Measurements from ENCODE around the gene WDR81. TPM values are rescaled to one million over a fixed set of nuclear protein-coding genes. Genes with fewer than 3 reads are reported as not detected.
A peak's percentile ranks its signal among the peaks of the same experiment; 100 is the strongest.
"Not testable (repeated sequence)": the region's sequence is repeated elsewhere in the genome, so short reads cannot be mapped to it uniquely, and the experiment has no call there.

The WDR81 gene
- total RNA-seq (10 to 100 TPM in 3 of 4 donors, 1 to 10 TPM in 1; 9.2 to 11.2 (median 11.0) TPM), polyA plus RNA-seq (10.2 TPM)
- long read RNA-seq, donor 1, full-length matches to known transcripts: 3 of 28 reads
- long read RNA-seq, donor 1, partial matches to known transcripts: 21 of 28 reads
- long read RNA-seq, donor 1, other reads (novel, unspliced or antisense): 4 of 28 reads
- long read RNA-seq, donor 2, full-length matches to known transcripts: 4 of 16 reads
- long read RNA-seq, donor 2, partial matches to known transcripts: 10 of 16 reads
- long read RNA-seq, donor 2, other reads (novel, unspliced or antisense): 2 of 16 reads
- long read RNA-seq, donor 3, full-length matches to known transcripts: 8 of 53 reads
- long read RNA-seq, donor 3, partial matches to known transcripts: 38 of 53 reads
- long read RNA-seq, donor 3, other reads (novel, unspliced or antisense): 7 of 53 reads
- long read RNA-seq, donor 4, full-length matches to known transcripts: 5 of 21 reads
- long read RNA-seq, donor 4, partial matches to known transcripts: 14 of 21 reads
- long read RNA-seq, donor 4, other reads (novel, unspliced or antisense): 2 of 21 reads

DNA sequence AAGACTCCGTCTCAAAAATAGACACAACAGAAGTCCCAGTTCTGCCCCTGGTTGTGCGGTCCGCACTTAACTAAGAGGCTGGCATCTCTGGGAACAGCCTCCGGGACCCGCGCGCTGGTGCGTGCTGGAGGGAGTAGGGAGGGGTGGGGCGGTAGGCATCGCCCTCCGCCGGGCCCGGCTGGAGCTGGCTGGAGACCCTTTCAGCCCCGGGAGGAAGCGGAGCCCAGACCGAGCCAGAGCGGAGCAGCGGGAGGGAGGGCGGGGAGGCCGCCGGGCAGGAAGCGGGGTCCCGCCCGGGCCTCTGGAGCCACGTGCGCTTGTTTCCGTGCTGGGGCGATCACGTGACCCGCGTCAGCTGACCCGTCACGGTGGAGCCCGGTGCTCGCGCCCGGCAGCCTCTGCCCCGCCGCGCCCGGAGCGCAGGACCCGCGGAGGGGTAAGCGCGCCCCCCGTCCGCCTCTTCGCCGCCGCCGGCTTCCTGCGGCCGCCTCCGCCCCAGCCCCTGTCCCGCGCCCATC is at the start of gene WDR81:
WDR81 (plus strand) TSS at position 354 of the 518 bp plus-strand sequence. CDS start 256 bp downstream, outside the sequence.
- ATAC-seq (peak; percentile 84 to 89), DNase-seq (peak; percentile 95 to 98 (median 97))
- H3K4me1 ChIP-seq (ENCODE audit: control insufficient read depth, insufficient read depth, low read length): peaks cover 9% of the 10 kb centered on the region
- H3K4me3 ChIP-seq (ENCODE audit: low read length): peak within 1 kb of the TSS; percentile 74
- intact Hi-C loops (cut with DNase I): loop anchor here in 2 of 4 donors (5.0 kb wide), 1 partner anchor 58 kb away; no protein-coding TSS in a partner anchor
- WGBS: under 1% methylated on average over 57 of the region's 57 CpGs
- peak within 1 kb of the TSS; percentile 95 for H3K27ac ChIP-seq (ENCODE audit: low read length)
- H3K9me3 ChIP-seq (ENCODE audit: control insufficient read depth, low read length): no peaks in the 10 kb centered on the region
- no peaks in the 10 kb centered on the region for H3K27me3 ChIP-seq (ENCODE audit: control insufficient read depth, insufficient read depth)

- WGBS: 92% methylated on average over 13 of the region's 13 CpGs
These were observed 48.1 kb upstream of the WDR81 start for GRCh38 chr17:1676401-1676800.

DNA sequence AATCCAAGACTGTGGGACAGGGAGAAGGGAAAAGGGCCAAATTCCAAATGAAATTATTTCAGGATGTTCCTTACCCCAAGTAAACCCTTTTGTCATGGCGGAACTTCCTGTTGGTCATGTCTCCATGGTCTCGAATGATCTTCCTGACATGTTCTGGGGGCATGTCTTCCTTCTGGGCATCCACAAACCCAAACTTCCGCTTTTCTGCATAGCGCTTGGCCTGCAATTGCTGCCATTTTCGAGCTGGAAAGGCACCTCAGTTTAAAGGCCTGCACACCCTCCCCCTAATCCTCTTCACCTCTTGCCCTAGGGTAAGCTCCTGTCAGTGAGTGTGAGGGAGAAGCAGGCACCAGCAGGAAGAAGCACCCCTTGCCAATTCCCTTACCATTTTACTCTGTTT is 41.0 kb upstream of the WDR81 start:
- H3K27ac ChIP-seq (ENCODE audit: low read length): peak overlapping the region; percentile 1
- DNase-seq (no peak), ATAC-seq (no peak)
- H3K9me3 ChIP-seq (ENCODE audit: control insufficient read depth, low read length): no peaks in the 10 kb centered on the region
- peaks cover 4% of the 10 kb centered on the region for H3K4me1 ChIP-seq (ENCODE audit: control insufficient read depth, insufficient read depth, low read length)
- peak overlapping the region; percentile 93 for H3K4me3 ChIP-seq (ENCODE audit: low read length)
- intact Hi-C loops (cut with DNase I): no loop called here
- 75% methylated on average over 5 of the region's 5 CpGs for WGBS
- no peaks in the 10 kb centered on the region for H3K27me3 ChIP-seq (ENCODE audit: control insufficient read depth, insufficient read depth)

More at GRCh38 chr17:1676401-1676800, 48.1 kb upstream of the WDR81 start:
- intact Hi-C loops (cut with DNase I): loop anchor here in 2 of 4 donors (10.0 kb wide), 1 partner anchor 368 kb away; the partner anchor contains the start of gene OVCA2 (in 2 of the 2)
- Histone ChIP-seq H3K4me1 (ENCODE audit: control insufficient read depth, insufficient read depth, low read length) (no peaks in the 10 kb centered on the region), H3K4me3 (ENCODE audit: low read length) (no peak overlapping the region), H3K9me3 (ENCODE audit: control insufficient read depth, low read length) (no peaks in the 10 kb centered on the region), H3K27me3 (ENCODE audit: control insufficient read depth, insufficient read depth) (no peaks in the 10 kb centered on the region), H3K27ac (ENCODE audit: low read length) (no peak overlapping the region)
- ATAC-seq (no peak), DNase-seq (no peak)

- under 1% methylated on average over 72 of the region's 72 CpGs for WGBS
- Histone ChIP-seq H3K27ac (ENCODE audit: low read length) (peak within 1 kb of the TSS; percentile 87), H3K4me1 (ENCODE audit: control insufficient read depth, insufficient read depth, low read length) (peaks cover 4% of the 10 kb centered on the region), H3K27me3 (ENCODE audit: control insufficient read depth, insufficient read depth) (no peaks in the 10 kb centered on the region), H3K9me3 (ENCODE audit: control insufficient read depth, low read length) (no peaks in the 10 kb centered on the region), H3K4me3 (ENCODE audit: low read length) (peak within 1 kb of the TSS; percentile 93)
- peak; percentile 100 for ATAC-seq
- intact Hi-C loops (cut with DNase I): no loop called here
- peak; percentile 97 to 99 (median 99) for DNase-seq
These were observed 39.9 kb upstream of the WDR81 start, which contains the start of gene PRPF8 for GRCh38 chr17:1684378-1685189. Gene PRPF8 (minus strand): TSS chr17:1684867. CDS start chr17:1684571, 296 bp downstream.

- no peak overlapping the region for H3K4me3 ChIP-seq (ENCODE audit: low read length)
- no peak for ATAC-seq
- no peak for DNase-seq
- 89% methylated on average over 7 of the region's 7 CpGs for WGBS
- peaks cover 4% of the 10 kb centered on the region for H3K4me1 ChIP-seq (ENCODE audit: control insufficient read depth, insufficient read depth, low read length)
- intact Hi-C loops (cut with DNase I): no loop called here
- no peaks in the 10 kb centered on the region for H3K9me3 ChIP-seq (ENCODE audit: control insufficient read depth, low read length)
- H3K27ac ChIP-seq (ENCODE audit: low read length): no peak overlapping the region
- H3K27me3 ChIP-seq (ENCODE audit: control insufficient read depth, insufficient read depth): no peaks in the 10 kb centered on the region
These were observed 38.4 kb upstream of the WDR81 start for GRCh38 chr17:1686086-1686485.

- H3K27ac ChIP-seq (ENCODE audit: low read length); ATAC-seq; H3K4me1 ChIP-seq (ENCODE audit: control insufficient read depth, insufficient read depth, low read length); H3K27me3 ChIP-seq (ENCODE audit: control insufficient read depth, insufficient read depth); intact Hi-C loops (cut with DNase I); H3K4me3 ChIP-seq (ENCODE audit: low read length); DNase-seq; H3K9me3 ChIP-seq (ENCODE audit: control insufficient read depth, low read length): not testable (repeated sequence)
- WGBS: 92% methylated on average over 6 of the region's 6 CpGs
These were observed 36.1 kb upstream of the WDR81 start for GRCh38 chr17:1688405-1688804.

DNA sequence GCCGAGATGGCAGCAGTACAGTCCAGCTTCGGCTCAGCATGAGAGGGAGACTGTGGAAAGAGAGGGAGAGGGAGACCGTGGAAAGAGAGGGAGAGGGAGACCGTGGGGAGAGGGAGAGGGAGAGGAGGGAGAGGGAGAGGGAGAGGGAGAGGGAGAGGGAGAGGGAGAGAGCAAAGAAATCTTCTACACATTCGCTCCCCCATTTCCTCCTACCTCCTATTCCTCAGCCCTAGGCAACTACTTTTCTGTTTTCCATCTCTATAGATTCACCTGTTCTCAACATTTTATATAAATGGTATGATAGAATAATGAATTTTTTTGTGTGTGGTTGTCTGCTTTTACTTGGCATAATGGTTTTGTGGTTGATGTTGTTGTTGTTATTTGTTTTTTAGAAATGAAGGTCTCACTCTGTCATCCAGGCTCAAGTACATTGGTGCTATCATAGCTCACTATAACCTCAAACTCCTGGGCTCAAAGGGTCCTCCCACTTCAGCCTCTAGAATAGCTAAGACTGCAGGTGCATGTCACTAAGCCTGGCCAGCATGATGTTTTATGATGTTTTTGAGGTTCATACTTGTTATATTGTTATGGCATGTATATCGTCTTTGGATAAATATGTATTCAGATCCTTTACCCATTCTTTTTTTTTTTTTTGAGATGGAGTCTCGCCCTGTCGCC is 33.8 kb upstream of the WDR81 start:
- Histone ChIP-seq H3K27ac (ENCODE audit: low read length) (no peak overlapping the region), H3K27me3 (ENCODE audit: control insufficient read depth, insufficient read depth) (no peaks in the 10 kb centered on the region), H3K4me1 (ENCODE audit: control insufficient read depth, insufficient read depth, low read length) (no peaks in the 10 kb centered on the region), H3K4me3 (ENCODE audit: low read length) (no peak overlapping the region), H3K9me3 (ENCODE audit: control insufficient read depth, low read length) (no peaks in the 10 kb centered on the region)
- no peak for ATAC-seq
- 90% methylated on average over 7 of the region's 8 CpGs for WGBS
- DNase-seq: no peak
- intact Hi-C loops (cut with DNase I): no loop called here

- Histone ChIP-seq H3K4me3 (ENCODE audit: low read length) (no peak overlapping the region), H3K27me3 (ENCODE audit: control insufficient read depth, insufficient read depth) (no peaks in the 10 kb centered on the region), H3K4me1 (ENCODE audit: control insufficient read depth, insufficient read depth, low read length) (no peaks in the 10 kb centered on the region), H3K27ac (ENCODE audit: low read length) (no peak overlapping the region), H3K9me3 (ENCODE audit: control insufficient read depth, low read length) (no peaks in the 10 kb centered on the region)
- 89% methylated on average over 7 of the region's 7 CpGs for WGBS
- DNase-seq: no peak
- intact Hi-C loops (cut with DNase I): no loop called here
- ATAC-seq: no peak
These were observed 31.2 kb upstream of the WDR81 start for GRCh38 chr17:1693339-1693738.

GRCh38 chr17:1695365-1695764 is 29.1 kb upstream of the WDR81 start:
- no peaks in the 10 kb centered on the region for H3K4me1 ChIP-seq (ENCODE audit: control insufficient read depth, insufficient read depth, low read length)
- 85% methylated on average over 8 of the region's 8 CpGs for WGBS
- ATAC-seq: no peak
- no peaks in the 10 kb centered on the region for H3K27me3 ChIP-seq (ENCODE audit: control insufficient read depth, insufficient read depth)
- H3K4me3 ChIP-seq (ENCODE audit: low read length): no peak overlapping the region
- no peak for DNase-seq
- H3K9me3 ChIP-seq (ENCODE audit: control insufficient read depth, low read length): no peaks in the 10 kb centered on the region
- intact Hi-C loops (cut with DNase I): no loop called here
- H3K27ac ChIP-seq (ENCODE audit: low read length): no peak overlapping the region

DNA sequence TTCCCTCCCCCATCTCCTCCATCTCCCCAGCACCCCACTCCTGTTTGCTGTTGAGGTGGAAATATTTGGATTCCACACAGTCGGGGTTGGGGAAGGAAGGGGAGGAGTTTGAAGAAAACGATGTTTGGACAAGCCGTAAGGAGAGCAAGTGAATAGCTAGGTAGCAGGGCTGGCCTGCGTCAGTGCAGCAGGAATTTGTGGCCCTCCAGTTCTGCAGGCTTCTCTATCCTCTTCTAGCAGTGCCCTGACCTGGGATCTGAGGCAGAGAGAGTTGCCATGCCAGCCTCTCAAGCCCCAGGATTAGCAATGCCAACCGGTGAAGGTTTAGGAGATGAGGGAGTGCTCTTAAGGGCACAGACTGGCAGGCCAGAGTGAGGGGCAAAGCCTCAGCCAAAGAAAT is 26.8 kb upstream of the WDR81 start:
- Histone ChIP-seq H3K27ac (ENCODE audit: low read length) (no peak overlapping the region), H3K4me3 (ENCODE audit: low read length) (no peak overlapping the region), H3K4me1 (ENCODE audit: control insufficient read depth, insufficient read depth, low read length) (no peaks in the 10 kb centered on the region), H3K27me3 (ENCODE audit: control insufficient read depth, insufficient read depth) (no peaks in the 10 kb centered on the region), H3K9me3 (ENCODE audit: control insufficient read depth, low read length) (no peaks in the 10 kb centered on the region)
- ATAC-seq (peak in 1 of 2 donors; percentile 43), DNase-seq (peak in 1 of 3 donors; percentile 27)
- intact Hi-C loops (cut with DNase I): no loop called here
- 54% methylated on average over 5 of the region's 5 CpGs for WGBS
